ENCODE data around the gene DNAH9.

The DNAH9 gene

GRCh38 chr17:11601661-11602060 lies 3.4 kb downstream of the DNAH9 start:
- DNase-seq (ENCODE audit: low spot score) = no peak

DNA sequence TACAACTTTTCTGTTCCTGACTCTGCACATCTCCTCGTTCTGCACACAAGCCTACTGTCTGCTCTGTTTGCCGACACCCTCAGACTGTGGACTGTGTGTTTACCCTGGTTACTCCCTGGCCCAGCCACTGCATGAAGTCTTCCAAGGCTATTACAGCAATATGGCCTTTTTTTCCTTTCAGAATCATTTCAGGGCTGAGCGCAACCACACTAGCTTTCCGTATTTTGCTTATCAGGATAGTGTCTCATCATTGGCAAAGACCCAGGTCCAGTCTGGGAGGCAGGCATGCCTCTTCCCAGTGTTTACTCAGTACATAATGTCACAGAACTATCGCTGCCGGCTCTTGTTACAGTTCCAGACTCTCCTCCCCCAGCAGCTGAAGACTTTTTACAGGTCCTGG lies 10.1 kb downstream of the DNAH9 start:
- no peak for DNase-seq (ENCODE audit: low spot score)

- DNase-seq (ENCODE audit: low spot score) = no peak
These were observed 12.8 kb downstream of the DNAH9 start for GRCh38 chr17:11610999-11611566.

DNA sequence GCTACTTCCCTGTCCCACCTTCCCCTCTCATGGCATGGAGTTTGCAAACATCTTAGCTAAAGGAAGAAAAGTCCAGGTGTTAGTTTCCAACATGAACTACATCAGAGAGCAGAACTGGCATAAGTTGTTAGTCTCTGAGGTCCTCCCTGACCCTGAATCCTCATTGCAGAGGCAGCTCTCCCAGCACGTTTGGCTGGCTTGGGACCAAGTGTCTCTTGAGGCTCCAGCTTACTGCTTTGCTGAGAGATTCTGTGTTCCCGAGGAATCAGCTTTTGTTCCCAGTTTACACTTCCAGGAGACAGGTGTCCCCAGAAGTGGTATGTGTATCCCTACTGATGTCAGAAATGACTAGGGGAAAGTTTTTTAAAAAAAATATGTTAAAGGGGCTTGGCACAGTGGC lies 14.7 kb downstream of the DNAH9 start:
- DNase-seq (ENCODE audit: low spot score) = no peak

DNA sequence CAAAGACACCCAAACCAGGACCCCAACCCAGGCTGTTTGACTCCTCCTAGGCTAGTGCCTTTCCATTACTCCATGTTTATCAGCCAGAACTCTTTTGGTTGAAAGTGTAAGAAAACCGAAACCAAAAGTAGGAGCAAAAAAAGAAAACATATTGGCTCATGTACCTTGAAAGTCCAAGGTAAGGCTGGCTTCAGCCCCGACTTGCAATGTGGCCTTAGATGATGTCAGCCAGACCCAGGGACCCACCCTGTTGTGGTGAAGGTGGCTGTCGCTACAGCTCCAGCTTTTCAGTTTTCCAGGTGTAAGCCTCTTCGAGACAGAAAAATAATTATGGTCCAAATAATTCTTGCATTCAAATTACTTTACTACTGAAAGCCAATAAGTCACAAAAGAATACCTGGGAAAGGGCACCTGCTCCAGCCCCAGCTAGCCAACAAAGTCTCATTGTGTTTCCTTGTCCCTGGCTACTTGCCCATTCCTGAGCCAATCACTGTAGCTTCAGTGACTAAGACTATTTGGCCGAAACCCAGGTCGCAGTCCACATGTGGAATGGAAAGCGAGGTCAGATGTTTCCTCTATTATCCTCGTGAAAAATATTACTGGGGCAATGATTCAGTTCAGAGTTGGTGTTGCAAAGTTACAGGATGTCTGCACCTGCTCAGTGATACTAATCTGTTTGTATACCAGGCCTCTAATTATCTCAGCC lies 20.7 kb downstream of the DNAH9 start:
- no peak for DNase-seq (ENCODE audit: low spot score)

GRCh38 chr17:11622492-11622891 lies 24.2 kb downstream of the DNAH9 start:
- DNase-seq (ENCODE audit: low spot score) = no peak

DNA sequence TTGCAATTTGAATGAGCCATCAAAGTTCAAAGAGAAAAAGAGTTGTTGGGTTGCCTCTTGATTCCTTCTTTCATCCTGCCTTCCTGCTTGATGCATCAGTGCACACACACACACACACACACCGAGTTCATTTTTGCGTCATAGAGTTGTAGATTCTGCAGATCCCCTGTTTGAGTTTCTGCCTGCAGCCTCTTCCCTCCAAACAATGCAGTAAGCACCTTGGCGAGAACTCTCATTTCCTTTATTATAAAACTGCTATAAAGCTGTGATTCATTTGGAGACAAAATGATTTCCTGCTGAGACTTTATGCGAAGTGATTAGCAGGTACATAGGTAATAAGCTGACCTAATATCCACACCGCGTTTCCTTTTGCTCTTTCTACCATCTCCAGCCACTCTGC lies 26.7 kb downstream of the DNAH9 start:
- no peak for DNase-seq (ENCODE audit: low spot score)

GRCh38 chr17:11625878-11626277 lies 27.6 kb downstream of the DNAH9 start:
- no peak for DNase-seq (ENCODE audit: low spot score)

DNA sequence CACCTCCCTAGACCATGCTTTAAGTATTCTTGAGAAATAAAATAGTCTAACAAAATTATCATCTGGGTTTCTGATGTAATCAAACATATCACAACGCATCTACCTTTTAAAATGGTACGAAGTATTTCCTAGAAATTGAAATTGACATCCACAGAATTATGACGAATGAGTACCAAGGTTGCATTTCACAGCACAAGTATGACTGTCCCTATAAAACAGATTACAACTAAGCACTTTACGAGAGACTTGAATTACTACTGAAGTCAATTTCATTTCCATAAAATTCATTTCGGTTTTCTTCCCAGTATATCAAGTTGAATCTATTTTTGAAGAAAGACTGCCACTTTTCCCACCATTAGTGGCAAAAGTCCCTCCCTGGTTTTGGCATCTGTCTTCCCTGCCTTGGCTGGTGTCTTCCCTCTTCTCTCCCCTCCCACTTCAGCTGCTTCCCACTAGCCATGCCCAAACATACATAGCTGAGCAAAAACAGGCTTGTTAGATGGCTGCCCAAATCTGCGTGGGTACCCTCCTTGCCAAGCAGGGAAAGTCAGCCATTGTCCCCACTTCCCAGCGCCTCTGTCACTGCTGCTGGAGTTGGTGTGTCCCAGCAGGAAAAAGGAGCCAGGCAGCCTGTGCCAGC lies 29.2 kb downstream of the DNAH9 start:
- DNase-seq (ENCODE audit: low spot score) = no peak

DNA sequence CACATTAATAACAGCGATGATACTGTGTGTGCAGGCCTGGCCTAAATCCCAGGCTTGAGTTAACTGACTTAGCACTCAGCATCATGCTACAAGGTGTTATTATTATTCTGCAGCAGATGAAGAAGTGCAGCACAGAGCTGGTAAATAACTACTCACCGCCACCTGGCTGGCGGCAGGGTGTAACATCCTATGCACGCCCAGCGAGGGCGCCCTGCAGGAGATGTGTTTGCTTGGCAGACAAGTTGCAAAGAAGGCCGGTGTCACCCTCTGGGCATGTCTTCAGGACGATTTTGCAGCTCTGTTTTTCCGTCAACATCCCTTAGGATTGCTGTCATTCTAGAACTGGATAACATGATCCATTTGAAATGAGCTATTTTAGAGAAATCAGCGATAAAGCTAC lies 30.1 kb downstream of the DNAH9 start:
- no peak for DNase-seq (ENCODE audit: low spot score)

DNA sequence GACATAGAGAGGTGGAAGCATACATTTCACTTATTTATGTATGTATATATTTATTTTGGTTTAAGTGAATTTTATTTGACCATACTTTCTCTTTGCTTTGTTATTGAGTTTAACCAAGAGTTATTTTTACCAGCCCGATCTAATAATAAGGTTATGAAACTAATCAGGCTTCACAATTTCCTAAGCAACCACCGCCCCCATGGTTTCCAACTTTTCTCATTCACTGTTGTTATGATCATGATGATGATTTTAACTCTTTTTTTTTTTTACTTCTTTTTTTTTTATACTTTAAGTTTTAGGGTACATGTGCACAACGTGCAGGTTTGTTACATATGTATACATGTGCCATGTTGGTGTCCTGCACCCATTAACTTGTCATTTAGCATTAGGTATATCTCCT lies 30.6 kb downstream of the DNAH9 start:
- no peak for DNase-seq (ENCODE audit: low spot score)

GRCh38 chr17:11636771-11637170 lies 38.5 kb downstream of the DNAH9 start:
- DNase-seq (ENCODE audit: low spot score) = no peak

DNA sequence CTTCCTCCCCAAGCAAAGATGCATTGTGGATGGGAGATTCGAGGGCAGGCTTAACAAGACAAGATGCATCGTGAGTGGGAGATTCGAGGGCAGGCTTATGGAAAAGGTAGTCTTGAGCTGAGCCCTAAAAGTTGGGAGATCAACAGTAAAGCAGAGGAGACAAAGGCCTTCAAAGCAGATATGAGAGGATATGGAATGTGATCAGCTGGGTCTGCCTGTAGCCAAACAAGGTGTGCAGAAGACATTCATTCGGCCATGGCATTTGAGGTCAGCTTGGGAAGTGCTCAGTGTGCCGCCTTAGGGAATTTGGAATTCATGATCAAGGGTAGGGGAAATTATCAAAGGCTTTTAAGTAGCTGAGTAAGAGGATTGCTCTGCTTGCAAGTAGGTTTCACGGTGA lies 39.5 kb downstream of the DNAH9 start:
- no peak for DNase-seq (ENCODE audit: low spot score)

DNA sequence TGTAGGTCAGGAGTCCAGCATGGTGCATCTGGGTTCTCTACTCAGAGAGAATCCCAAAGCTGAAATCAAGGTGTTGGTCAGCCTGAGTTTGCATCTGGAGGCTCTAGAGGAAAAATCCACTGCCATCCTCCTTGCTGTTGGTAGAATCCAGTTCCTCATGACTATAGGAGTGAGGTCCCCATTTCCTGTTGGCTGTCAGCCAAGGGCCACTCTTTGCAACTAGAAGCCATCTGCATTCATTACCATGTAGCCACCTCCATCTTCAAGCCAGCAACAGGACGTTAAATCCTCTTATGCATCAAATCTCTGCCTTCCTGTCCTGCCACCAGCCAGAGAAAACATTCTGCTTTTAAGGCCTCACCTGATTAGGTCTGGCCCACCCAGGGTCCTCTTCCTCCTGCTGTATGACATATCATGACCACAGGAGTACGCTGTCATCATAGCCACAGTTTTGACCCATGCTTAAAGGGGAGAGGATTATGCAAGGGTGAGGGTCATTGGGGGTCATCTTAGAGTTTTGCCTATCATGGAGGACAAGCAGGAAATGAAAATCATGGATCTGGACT lies 40.5 kb downstream of the DNAH9 start:
- DNase-seq (ENCODE audit: low spot score) = no peak

DNA sequence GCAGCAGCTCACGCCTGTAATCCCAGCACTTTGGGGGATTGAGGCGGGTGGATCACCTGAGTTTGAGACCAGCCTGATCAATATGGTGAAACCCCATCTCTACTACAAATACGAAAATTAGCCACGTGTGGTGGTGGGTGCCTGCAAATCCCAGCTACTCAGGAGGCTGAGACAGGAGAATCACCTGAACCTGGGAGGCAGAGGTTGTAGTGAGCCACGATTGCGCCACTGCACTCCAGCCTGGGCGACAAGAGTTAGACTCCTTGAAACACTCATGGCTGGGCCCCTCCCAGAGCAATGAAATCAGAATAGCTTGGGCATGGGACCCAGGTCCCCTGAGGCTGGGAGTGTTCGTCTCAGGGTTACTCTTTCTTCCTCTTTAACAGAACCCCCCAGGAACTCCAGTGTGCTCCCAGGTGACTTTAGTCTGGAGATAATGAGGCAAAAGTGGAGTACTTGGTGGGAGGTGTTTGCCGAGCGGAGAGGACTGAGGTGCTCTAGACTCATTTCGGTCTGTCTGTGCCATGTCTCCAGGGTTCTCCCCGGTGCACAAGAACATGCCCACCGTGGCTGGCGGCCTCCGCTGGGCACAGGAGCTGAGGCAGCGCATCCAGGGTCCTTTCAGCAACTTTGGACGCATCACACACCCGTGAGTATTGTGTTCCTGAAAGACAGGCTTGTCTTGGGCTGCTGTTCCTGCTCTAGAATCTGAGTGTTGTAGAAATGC lies 41.6 kb downstream of the DNAH9 start:
- DNase-seq (ENCODE audit: low spot score) = no peak

DNA sequence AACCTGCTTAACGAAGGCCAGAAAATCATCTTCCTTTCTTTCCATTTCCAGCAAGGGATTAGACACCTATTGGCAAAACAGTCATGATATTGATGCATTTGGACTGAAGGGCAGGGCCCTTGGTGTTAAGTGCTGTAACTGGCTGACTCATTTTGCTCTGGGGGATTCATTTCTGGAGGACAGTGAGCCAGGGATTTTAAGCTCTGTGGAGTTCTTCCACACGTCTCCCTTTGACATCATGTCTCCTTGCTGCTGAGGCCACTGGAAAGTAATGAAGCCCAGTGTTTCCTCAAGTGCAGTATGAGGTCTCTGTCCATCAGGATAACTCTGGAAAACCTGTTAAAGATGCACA lies 42.2 kb downstream of the DNAH9 start:
- DNase-seq (ENCODE audit: low spot score) = no peak

DNA sequence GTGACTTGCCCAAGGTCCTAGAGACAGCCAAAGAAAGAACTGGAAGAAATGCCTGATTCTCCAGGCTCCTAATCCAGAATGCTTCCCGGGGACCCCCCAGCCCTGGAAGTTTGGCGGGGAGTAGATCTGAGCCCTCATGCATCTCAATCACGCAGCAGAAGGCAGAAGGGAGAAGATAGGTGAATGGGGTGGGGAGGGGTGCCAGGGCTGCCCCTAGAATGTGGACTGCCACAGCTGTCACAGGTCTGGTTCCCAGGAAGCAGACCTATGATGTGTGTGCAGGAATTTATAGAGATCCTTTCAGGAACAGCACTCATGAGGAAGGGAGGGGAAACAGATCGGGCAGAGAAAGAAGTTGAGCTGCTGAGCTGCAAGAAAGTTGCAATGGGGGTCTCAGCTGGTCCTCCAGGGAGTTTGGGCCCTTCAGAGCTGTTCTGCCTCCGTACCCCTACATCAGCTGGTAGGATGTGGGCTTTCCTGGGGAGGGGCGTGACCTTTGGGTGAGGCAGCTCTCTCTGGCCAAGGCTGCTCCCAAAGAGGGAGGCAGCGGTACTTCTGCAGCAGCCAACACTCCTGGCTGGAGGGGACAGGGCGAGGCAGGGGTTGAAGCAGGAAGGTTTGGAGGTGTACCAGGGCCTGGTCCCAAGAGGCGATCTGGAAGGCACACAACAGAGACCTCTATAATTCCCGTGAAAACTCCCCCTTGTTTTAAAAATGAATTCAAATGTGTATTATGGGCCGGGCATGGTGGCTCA lies 43.4 kb downstream of the DNAH9 start:
- DNase-seq (ENCODE audit: low spot score) = no peak

- no peak for DNase-seq (ENCODE audit: low spot score)
These were observed 44.4 kb downstream of the DNAH9 start for GRCh38 chr17:11642655-11643054.

- DNase-seq (ENCODE audit: low spot score) = no peak
These were observed 45.6 kb downstream of the DNAH9 start for GRCh38 chr17:11643851-11644250.

DNA sequence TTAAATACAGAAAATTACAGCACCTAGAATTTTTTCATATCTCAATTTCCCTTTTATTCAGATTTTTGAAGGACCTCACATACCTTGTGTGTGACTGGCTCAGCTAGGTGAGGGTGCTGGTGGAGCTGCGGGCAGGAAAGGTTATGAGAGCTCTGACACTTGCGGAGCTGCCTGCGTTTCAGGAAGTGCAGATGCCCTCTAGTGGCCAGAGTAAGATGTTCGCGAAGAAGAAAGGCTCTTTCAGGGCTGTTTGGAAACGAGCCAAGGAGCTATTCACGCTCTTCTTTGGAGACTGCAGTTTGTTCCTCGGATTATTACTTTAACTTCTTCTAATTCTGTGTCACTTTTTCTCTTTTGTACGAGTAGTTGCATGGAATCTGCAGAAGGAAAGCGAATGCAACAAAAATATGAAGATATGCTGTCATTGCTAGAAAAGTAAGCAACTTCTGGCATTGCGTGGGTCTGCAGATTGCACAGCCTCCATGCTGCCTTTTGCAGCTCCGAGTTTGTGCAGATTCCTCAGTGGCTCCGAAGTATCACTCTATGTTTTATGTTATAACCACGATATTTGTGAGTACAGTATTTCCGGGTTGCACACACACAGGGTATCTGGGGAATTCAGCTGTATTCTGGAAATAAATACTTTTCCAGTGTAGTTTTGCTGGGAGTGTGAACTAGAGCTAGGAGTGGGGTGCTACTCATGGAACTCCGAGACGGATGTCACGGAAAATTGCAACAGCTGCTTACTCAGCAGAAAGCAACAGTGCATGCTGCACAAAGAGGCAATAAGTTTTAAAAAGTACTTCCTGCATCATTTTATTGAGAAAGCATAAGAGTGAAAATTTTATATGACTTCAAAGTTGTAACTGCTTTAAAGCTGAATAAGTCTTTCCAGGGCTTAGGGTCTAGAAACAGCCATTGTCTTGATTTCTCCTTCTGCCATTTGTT lies 46.3 kb downstream of the DNAH9 start:
- DNase-seq (ENCODE audit: low spot score) = peak; percentile 37

- no peak for DNase-seq (ENCODE audit: low spot score)
These were observed 47.2 kb downstream of the DNAH9 start for GRCh38 chr17:11645426-11645825.

Measured in AG08395 (cell line).